BJ (cell line): ENCODE results near the gene PEMT. TPM values are rescaled to one million over a fixed set of nuclear protein-coding genes. Genes with fewer than 3 reads are reported as not detected.

Experiments used
- CTCF ChIA-PET: fragments of 350-600 bp; formaldehyde crosslinking; extraction: SDS; loops from one replicate; lab custom pipeline; 2021; ENCODE audit warnings: antibody characterized with exemption, inconsistent platforms; lab: Yijun Ruan, JAX
- POLR2A ChIA-PET: fragments of 300-600 bp; sonication (Branson Sonifier 250); formaldehyde crosslinking; extraction: SDS; loops from one replicate; lab custom pipeline; 2021; ENCODE audit warnings: antibody characterized with exemption; lab: Charles Lee
- DNase-seq: peaks from one replicate; pipeline ENCODE4 v3.0.0-alpha.2; 2011; ENCODE audit warnings: low read depth
- H3K27me3 ChIP-seq: 2 replicates; pipeline ENCODE4 v1.6.0; 2011; ENCODE audit warnings: low read length; ENCODE audit not compliant: control insufficient read depth, insufficient read depth
- H3K36me3 ChIP-seq: 2 replicates; pipeline ENCODE4 v1.5.1; 2011; ENCODE audit warnings: low read length; ENCODE audit not compliant: control insufficient read depth, insufficient read depth
- H3K4me3 ChIP-seq: 2 replicates; pipeline ENCODE4 v1.5.1; 2011; ENCODE audit warnings: low read depth, mild to moderate bottlenecking, control low read depth, low read length
- CTCF ChIP-seq: IDR thresholded peaks from 2 replicates; pipeline ENCODE4 v1.5.1; 2011; ENCODE audit warnings: low read depth, mild to moderate bottlenecking, control low read depth, inconsistent platforms, low read length, moderate library complexity; ENCODE audit not compliant: insufficient read depth
- polyA plus RNA-seq: library from polyadenylated mRNA; depleted of rRNA; stranded (reverse); fragments of >200 nt; gene quantifications from 2 replicates; pipeline ENCODE4 v1.2.3, GENCODE V29; 2011

The PEMT gene
- polyA plus RNA-seq, 1 experiment, result 50.7 TPM

- no peak for TF ChIP-seq CTCF
- H3K36me3 ChIP-seq, result no peaks in the 10 kb centered on the region
- ChIA-PET POLR2A (no interaction called here), CTCF (interaction anchor here (0.6 to 11.8 kb wide), 22 partner anchors 11 to 213 kb away, joined by 3 to 149 read pairs (median 8); partner anchors contain the start of genes PEMT and RASD1)
- DNase-seq, result no peak
- H3K27me3 ChIP-seq, result no peaks in the 10 kb centered on the region
- no peak overlapping the region for H3K4me3 ChIP-seq
Measured at GRCh38 chr17:17567631-17568030, 23.9 kb downstream of the PEMT start.

GRCh38 chr17:17566896-17567513 lies 24.5 kb downstream of the PEMT start:
- TF ChIP-seq CTCF, result no peak
- no peak for DNase-seq
- POLR2A ChIA-PET, result no interaction called here
- no peaks in the 10 kb centered on the region for H3K27me3 ChIP-seq
- H3K4me3 ChIP-seq, result no peak overlapping the region
- H3K36me3 ChIP-seq, result no peaks in the 10 kb centered on the region
- CTCF ChIA-PET, result interaction anchor here (1.7 to 11.8 kb wide), 10 partner anchors 11 to 212 kb away, joined by 3 to 149 read pairs (median 20); partner anchors contain the start of genes PEMT and RASD1

- CTCF ChIA-PET, result interaction anchor here (1.1 to 11.8 kb wide), 4 partner anchors 70 to 211 kb away, joined by 3 to 149 read pairs (median 40); partner anchors contain the start of gene RASD1
- DNase-seq, result no peak
Measured at GRCh38 chr17:17565471-17566339, 25.8 kb downstream of the PEMT start.

GRCh38 chr17:17564896-17565295 lies 26.6 kb downstream of the PEMT start:
- no peaks in the 10 kb centered on the region for H3K36me3 ChIP-seq
- H3K4me3 ChIP-seq, result no peak overlapping the region
- no peak for TF ChIP-seq CTCF
- no peaks in the 10 kb centered on the region for H3K27me3 ChIP-seq
- ChIA-PET CTCF (interaction anchor here (1.1 to 11.8 kb wide), 3 partner anchors 69 to 210 kb away, joined by 3 to 149 read pairs (median 4); partner anchors contain the start of gene RASD1), POLR2A (no interaction called here)
- DNase-seq, result no peak

More at GRCh38 chr17:17565471-17566339, 25.8 kb downstream of the PEMT start:
- Histone ChIP-seq H3K36me3 (no peaks in the 10 kb centered on the region), H3K27me3 (no peaks in the 10 kb centered on the region), H3K4me3 (no peak overlapping the region)
- POLR2A ChIA-PET, result no interaction called here
- no peak for TF ChIP-seq CTCF

GRCh38 chr17:17564323-17564722 lies 27.2 kb downstream of the PEMT start:
- CTCF ChIA-PET, result interaction anchor here (11.8 kb wide), 1 partner anchor 68 kb away, joined by 149 read pairs; the partner anchor contains the start of gene RASD1
- no peak for DNase-seq
- POLR2A ChIA-PET, result no interaction called here
- no peak overlapping the region for H3K4me3 ChIP-seq
- H3K27me3 ChIP-seq, result no peaks in the 10 kb centered on the region
- no peaks in the 10 kb centered on the region for H3K36me3 ChIP-seq
- TF ChIP-seq CTCF, result no peak
